Lower leg skin (tissue), 3 donors: ENCODE data around the gene KRTAP19-2.

ENCODE experiments used
- CTCF ChIP-seq, 3 donors: fragments of 450-650 bp; IDR thresholded peaks; one replicate each; pipeline ENCODE4 v1.5.1; 2016; ENCODE audit warnings: antibody characterized with exemption in 3 of 3, mild to moderate bottlenecking in 3 of 3, moderate library complexity in 2 of 3
- POLR2A ChIP-seq, 2 donors: fragments of 450-650 bp; IDR thresholded peaks; one replicate each; pipeline ENCODE4 v1.6.1; 2016 to 2017; ENCODE audit warnings: antibody characterized with exemption in 2 of 2, mild to moderate bottlenecking in 1 of 2, moderate library complexity in 1 of 2

DNA sequence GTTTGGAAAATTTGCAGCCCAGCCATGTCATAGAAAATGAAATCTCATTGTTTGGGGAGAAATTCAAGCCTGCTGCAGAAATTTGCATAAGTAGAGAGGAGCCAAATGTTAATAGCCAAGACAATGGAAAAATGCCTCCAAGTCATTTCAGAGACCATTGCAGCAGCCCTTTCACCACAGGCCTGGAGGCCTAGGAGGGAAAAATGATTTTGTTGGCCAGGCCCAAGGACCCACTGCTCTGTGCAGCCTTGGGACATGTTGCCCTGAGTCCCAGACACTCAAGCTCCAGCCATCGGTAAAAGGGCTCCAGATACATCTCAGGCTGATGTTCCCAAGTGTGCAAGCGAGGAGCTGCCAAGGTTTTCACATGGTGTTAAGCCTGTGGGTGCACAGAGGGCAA is 1.1 kb downstream of the KRTAP19-2 start:
- TF ChIP-seq CTCF (IDR thresholded peaks at IDR 0.05): no peak
- no peak for TF ChIP-seq POLR2A (IDR thresholded peaks at IDR 0.05)
